HG02623 (cell line): ENCODE measurements around the gene C10orf90.

ENCODE experiments used
- ATAC-seq: cut with Tn5 transposase; IDR thresholded peaks from one replicate; pipeline ENCODE4 v1.9.1; 2021; ENCODE audit warnings: moderate library complexity; ENCODE audit not compliant: unreplicated experiment

Gene C10orf90

DNA sequence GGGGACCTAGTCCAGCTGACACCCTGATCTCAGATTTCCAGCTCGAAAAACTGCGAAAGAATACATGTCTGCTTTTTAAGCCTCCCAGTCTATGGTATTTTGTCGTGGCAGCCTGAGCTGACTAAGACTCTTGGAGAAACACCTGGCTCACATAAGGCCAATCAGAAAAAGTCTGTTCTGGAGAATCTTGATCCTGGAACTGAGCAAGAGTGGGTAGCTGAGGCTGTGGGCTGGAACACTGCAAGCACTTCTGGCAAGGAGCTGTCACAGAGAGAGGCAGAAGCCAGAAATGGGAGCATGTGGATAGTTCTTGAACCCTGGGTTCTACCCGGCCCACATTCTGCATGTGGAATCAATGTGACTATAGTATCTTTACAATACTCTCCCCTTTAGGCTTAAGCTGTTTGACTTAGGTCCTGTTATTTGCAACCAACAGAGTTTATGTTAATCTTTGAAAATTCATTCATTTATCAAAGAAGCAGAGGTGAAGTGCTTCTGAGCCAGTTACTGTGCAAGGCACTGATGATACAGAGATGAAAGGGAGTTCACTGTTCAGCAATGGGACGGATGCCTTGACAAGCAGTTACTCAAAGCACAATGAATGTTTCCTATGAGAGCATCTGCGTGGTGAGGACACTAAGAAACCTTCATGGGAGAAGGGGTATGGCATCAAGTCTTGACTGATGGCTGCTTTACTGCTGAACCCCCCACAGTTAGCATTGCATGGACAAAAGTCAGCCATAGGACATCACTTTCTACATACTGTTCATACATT, 4.4 kb upstream of the C10orf90 start:
- no peak for ATAC-seq

DNA sequence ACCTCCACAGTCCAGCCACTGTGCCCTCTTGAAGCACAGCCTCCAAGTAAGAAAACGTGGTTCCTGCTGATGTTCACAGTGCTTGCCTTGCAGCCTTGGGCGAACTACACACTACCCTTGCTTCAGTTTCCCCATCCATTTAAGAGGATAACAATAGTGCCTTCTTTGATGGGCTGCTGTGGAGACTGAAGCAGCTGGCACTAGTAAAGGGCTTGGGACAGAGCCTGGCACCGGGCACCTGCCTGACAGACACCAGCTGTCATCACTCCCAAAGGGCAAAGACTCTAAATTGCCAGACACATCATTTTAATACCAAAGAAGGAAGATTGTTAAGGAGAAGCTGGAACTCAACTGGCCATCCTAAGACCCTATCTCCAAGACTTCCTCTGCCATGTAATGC, 3.1 kb upstream of the C10orf90 start:
- ATAC-seq: no peak

DNA sequence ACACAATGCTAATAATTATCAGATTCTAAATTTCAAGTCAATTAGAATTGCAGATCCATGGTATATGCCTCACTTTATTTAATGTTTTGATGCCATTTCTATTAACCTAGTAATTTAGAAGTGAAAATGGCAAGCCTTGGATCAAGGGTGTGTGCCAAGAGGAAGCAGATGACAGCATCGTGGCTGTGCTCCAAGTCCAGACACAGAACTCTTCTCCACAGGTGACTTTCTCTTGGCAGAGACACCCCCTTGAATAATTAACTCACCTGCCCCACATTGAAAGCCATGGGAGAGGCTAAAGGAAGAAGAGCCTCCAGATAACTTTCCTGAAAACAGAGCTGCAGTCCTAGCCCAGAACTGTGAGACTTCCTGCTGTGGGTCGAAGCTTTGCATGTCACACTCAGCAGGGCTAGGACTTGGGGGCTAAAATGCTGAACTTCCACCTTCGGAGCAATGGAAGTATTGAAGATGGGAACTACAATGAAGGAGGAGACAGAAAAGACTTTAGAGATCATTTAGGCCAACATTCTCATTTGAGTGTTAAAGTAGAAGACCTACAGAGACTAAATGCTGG, 996 bp upstream of the C10orf90 start:
- ATAC-seq: no peak

- no peak for ATAC-seq
These were observed 385 bp upstream of the C10orf90 start for GRCh38 chr10:126670895-126671261.

DNA sequence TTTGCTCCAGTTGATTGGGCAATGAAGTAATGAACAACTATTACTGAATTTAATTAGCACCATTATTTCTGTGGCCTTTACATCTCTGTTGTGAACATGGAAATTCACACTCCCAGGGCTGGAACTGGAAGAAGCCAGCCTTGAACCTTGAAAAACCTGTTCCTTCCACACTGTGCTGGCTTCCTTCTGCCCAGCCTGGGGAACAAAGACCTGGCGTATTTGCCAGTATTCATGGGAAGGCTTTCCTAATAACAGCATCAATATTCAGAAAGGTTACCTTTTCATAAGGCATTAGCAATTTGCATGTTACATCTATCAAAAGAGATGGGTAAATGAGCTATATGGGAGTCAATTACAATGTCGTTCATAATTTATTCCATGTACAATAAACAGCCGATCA, 1.3 kb downstream of the C10orf90 start:
- no peak for ATAC-seq

GRCh38 chr10:126668505-126668904, 2.0 kb downstream of the C10orf90 start:
- no peak for ATAC-seq

GRCh38 chr10:126667568-126667967, 2.9 kb downstream of the C10orf90 start:
- no peak for ATAC-seq

- ATAC-seq: no peak
These were observed 5.3 kb downstream of the C10orf90 start for GRCh38 chr10:126665207-126665606.

DNA sequence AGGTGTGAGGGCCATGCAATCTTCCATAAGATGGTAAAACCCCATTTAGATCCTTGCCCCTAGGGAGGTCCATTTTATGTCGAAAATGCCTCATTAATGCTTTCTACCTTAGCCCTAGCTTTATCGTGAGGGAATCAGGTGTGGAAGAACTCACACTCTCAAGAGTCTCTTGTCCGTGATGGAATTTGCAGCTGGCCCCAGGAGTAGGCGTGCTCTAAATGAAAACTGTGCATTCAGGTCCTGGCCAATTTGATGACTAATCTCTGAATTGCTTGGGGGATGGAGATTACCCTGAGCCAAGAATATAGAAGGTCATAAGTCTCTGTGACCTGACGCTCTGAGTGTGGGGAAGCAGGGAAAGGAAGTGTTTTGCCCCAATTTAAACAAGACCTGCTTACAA, 6.6 kb downstream of the C10orf90 start:
- ATAC-seq: no peak

- ATAC-seq: no peak
These were observed 7.2 kb downstream of the C10orf90 start for GRCh38 chr10:126663328-126663727.

- no peak for ATAC-seq
These were observed 8.5 kb downstream of the C10orf90 start for GRCh38 chr10:126661841-126662515.

- no peak for ATAC-seq
These were observed 9.1 kb downstream of the C10orf90 start for GRCh38 chr10:126661356-126661755.

- ATAC-seq: no peak
These were observed 10.7 kb downstream of the C10orf90 start for GRCh38 chr10:126659750-126660149.

DNA sequence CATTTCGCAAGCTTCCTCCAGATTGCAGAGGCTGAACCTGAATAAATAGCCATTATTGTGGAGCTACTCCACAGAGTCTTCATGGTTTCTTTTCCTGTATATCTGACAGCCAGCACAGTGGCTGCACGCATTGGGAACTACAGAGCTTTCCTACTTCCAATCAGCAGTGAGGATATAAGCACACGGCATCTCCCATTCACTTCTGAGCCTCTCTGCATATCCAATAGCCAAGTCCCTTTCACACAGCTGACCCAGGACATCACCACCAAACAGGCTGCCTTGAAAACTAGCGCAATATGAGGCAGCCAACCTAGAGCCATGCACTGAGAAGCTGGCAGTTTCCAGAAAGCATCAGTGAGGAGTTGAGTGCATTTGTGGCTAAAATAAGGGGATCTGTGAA, 11.6 kb downstream of the C10orf90 start:
- no peak for ATAC-seq

DNA sequence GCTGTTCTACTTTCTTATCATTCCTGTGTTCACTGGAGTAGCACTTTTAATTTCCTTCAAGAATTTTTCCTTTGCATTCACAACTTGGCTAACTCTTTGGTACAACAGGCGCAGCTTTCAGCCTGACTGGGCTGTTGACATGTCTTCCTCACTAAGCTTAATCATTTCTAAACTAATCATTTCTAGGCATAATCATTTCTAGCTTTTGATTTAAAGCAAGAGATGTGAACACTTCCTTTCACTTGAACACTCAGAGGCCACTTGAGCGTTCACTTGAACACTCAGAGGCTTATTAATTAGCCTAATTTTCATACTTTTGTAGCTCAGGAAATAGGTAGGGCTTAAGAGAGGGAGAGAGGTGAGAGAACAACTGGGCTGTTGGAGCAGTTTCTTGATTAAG, 15.9 kb downstream of the C10orf90 start:
- ATAC-seq: no peak

- no peak for ATAC-seq
These were observed 19.0 kb downstream of the C10orf90 start for GRCh38 chr10:126651467-126651866.

GRCh38 chr10:126650161-126650560, 20.3 kb downstream of the C10orf90 start:
- ATAC-seq: no peak

- no peak for ATAC-seq
These were observed 23.4 kb downstream of the C10orf90 start for GRCh38 chr10:126647116-126647515.

DNA sequence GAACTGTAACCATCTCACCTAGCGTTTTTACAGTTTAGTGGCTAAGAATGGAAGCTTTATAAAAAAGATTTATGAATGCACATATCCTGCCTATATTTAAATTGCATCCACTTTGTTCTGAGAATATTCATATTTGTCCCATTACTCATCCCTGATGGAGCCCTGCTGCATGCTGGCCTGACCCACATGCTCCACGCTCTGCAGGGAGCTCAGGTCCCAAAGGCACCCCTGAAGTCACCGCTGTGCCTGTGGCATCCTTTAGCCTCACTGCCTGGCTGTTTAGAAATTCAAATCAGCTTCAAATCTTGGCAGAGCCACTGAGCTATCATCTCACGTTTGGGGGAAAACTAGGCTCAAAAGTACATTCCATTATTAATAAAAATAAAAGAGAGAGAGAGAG, 24.4 kb downstream of the C10orf90 start:
- no peak for ATAC-seq

- no peak for ATAC-seq
These were observed 30.1 kb downstream of the C10orf90 start for GRCh38 chr10:126640401-126640800.

DNA sequence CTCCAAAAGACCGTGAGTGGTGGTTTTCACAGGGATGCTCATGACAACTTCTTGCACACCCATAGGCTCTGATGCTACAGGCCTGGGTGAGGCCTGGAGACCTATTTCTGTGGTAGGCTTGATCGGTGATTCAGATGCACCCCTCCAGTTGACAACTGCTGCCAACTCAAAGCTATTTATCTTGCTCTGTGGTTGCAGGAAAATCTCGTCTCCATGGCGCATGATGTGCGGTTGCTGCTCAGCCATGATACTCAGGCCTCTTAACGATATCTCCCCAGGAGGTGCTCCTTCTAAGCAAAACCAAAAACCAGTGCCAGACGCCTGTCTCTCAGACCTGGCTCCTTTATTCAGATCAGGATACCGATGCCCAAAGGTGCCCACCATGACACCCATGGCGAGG, 31.4 kb downstream of the C10orf90 start:
- ATAC-seq: no peak

GRCh38 chr10:126638542-126638941, 32.0 kb downstream of the C10orf90 start:
- no peak for ATAC-seq
